ENCODE data around the gene ABHD5. TPM values are rescaled to one million over a fixed set of nuclear protein-coding genes. Genes with fewer than 3 reads are reported as not detected.

The ABHD5 gene
- total and polyA plus RNA-seq, 2 of the 8 experiments (the other 6 are each of a cell fraction or from before 2014, with no cell fraction given), result 10.5 to 16.4 TPM

DNA sequence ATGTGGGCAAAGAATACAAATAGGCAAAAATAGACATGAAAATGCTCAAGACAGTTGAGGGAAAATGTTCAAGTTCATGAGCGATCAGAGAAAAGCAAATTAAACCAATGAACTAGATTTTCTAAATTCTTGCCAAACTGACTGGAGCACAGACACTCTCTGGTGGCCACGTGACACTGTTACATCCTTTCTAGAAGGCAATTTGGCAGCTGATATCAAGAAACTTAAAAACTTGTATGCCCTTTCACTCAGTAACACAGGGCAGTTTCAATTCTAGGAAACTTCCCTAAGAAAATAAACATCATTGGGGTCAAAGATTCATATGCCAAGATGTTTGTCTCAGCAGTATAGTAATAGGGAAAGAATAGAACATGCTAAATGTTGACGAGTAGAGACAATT, 52.2 kb downstream of the ABHD5 start:
- no peak overlapping the region for H2AFZ ChIP-seq (ENCODE audit: low read length)
- no peaks in the 10 kb centered on the region for H3K4me1 ChIP-seq (replicated peaks in 1 of 4; ENCODE audit: control insufficient read depth in 3 of 4, insufficient read depth in 4 of 4, low read length in 3 of 4)
- no peak overlapping the region for H3K4me3 ChIP-seq (ENCODE audit: extremely low read depth in 1 of 4, insufficient read depth in 2 of 4, low read depth in 3 of 4, low read length in 4 of 4)
- DNase-seq (ENCODE audit: low read depth in 1 of 2, low spot score in 2 of 2) (no peak), FAIRE-seq (peak; percentile 58)
- no peaks in the 10 kb centered on the region; a peak in 2 of 7 replicates for H3K27me3 ChIP-seq (replicated peaks in 1 of 4; ENCODE audit: control insufficient read depth in 3 of 4, extremely low read depth in 1 of 4, insufficient read depth in 3 of 4, low read length in 3 of 4)
- ChIA-PET CTCF (ENCODE audit: partially characterized antibody) (interaction anchor here (0.9 to 1.8 kb wide), 6 partner anchors 13 to 240 kb away, joined by 3 to 6 read pairs (median 4); no protein-coding TSS in a partner anchor), POLR2A (ENCODE audit: partially characterized antibody) (no interaction called here)
- H3K14ac ChIP-seq (ENCODE audit: insufficient read length), result no peak overlapping the region
- no peak overlapping the region for H2BK5ac ChIP-seq (ENCODE audit: low read depth, low read length)
- H4K8ac ChIP-seq (ENCODE audit: extremely low read depth, insufficient read depth, low read length), result no peak overlapping the region
- H4K91ac ChIP-seq (replicated peaks; ENCODE audit: insufficient read length, low read length), result no peak overlapping the region
- no peaks in the 10 kb centered on the region for H3K23me2 ChIP-seq (ENCODE audit: low read depth, low read length)
- TF ChIP-seq, protein P1, sequence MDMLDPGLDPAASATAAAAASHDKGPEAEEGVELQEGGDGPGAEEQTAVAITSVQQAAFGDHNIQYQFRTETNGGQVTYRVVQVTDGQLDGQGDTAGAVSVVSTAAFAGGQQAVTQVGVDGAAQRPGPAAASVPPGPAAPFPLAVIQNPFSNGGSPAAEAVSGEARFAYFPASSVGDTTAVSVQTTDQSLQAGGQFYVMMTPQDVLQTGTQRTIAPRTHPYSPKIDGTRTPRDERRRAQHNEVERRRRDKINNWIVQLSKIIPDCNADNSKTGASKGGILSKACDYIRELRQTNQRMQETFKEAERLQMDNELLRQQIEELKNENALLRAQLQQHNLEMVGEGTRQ (IDR thresholded peaks at IDR 0.05; ENCODE audit: low read length), result no peak
- TF ChIP-seq POLR2A (IDR thresholded peaks at IDR 0.05; ENCODE audit: control extremely low read depth in 1 of 2, low read depth in 2 of 2, low read length in 2 of 2) (no peak), NANOG (IDR thresholded peaks at IDR 0.05; ENCODE audit: insufficient read depth, low read depth, low read length, poor library complexity, severe bottlenecking) (no peak), RAD21 (IDR thresholded peaks at IDR 0.05 in 1 of 2, conservative IDR thresholded peaks at IDR 0.05 in 1 of 2; ENCODE audit: low read depth in 2 of 2, low read length in 2 of 2) (peak; percentile 64 to 70)
- TF ChIP-seq, protein P2, sequence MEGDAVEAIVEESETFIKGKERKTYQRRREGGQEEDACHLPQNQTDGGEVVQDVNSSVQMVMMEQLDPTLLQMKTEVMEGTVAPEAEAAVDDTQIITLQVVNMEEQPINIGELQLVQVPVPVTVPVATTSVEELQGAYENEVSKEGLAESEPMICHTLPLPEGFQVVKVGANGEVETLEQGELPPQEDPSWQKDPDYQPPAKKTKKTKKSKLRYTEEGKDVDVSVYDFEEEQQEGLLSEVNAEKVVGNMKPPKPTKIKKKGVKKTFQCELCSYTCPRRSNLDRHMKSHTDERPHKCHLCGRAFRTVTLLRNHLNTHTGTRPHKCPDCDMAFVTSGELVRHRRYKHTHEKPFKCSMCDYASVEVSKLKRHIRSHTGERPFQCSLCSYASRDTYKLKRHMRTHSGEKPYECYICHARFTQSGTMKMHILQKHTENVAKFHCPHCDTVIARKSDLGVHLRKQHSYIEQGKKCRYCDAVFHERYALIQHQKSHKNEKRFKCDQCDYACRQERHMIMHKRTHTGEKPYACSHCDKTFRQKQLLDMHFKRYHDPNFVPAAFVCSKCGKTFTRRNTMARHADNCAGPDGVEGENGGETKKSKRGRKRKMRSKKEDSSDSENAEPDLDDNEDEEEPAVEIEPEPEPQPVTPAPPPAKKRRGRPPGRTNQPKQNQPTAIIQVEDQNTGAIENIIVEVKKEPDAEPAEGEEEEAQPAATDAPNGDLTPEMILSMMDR (IDR thresholded peaks at IDR 0.05; ENCODE audit: control extremely low read depth in 1 of 3, insufficient read depth in 1 of 3, low read depth in 1 of 3, low read length in 3 of 3), result peak in 2 of 3 experiments; percentile 37 to 48; a peak in 2 of 4 replicates
- no peak overlapping the region for H3K56ac ChIP-seq (replicated peaks; ENCODE audit: insufficient read length, low read depth, low read length)
- no peak overlapping the region for H3K9ac ChIP-seq (replicated peaks in 1 of 4; ENCODE audit: extremely low read depth in 1 of 4, low read depth in 3 of 4, low read length in 3 of 4)
- H2BK120ac ChIP-seq (replicated peaks; ENCODE audit: low read depth, low read length), result no peak overlapping the region
- no peaks in the 10 kb centered on the region for H4K20me1 ChIP-seq (replicated peaks in 1 of 2; ENCODE audit: control insufficient read depth in 1 of 2, insufficient read depth in 2 of 2, low read length in 2 of 2)
- no peak overlapping the region for H3K18ac ChIP-seq (ENCODE audit: extremely low read depth, low read length)
- H2AK5ac ChIP-seq (ENCODE audit: low read depth, low read length), result no peak overlapping the region
- H3K23ac ChIP-seq (ENCODE audit: insufficient read length), result no peak overlapping the region
- H4K5ac ChIP-seq (ENCODE audit: insufficient read length, low read depth, low read length), result no peak overlapping the region
- H3K9me3 ChIP-seq (ENCODE audit: insufficient read depth in 2 of 2, low read depth in 1 of 2, low read length in 1 of 2), result peaks cover 7 to 10% of the 10 kb centered on the region in 2 experiments; a peak in 3 of 4 replicates
- H2BK20ac ChIP-seq (ENCODE audit: low read length), result no peak overlapping the region
- H3K79me1 ChIP-seq (ENCODE audit: low read depth, low read length), result no peaks in the 10 kb centered on the region
- no peak overlapping the region for H3K4ac ChIP-seq (replicated peaks; ENCODE audit: insufficient read length, low read depth, low read length)
- no peak overlapping the region for H3K27ac ChIP-seq (ENCODE audit: low read depth, low read length)
- WGBS, 2 experiments (ENCODE audit: extremely low coverage in 1 of 2, insufficient coverage in 1 of 2, insufficient read length in 1 of 2, insufficient replicate concordance in 2 of 2, low coverage in 1 of 2, low lambda C conversion rate in 2 of 2, missing lambda C conversion rate in 1 of 2), result 83% methylated on average over 3 of the region's 3 CpGs; no CpG with 5 or more reads in 1 of the 2 experiments
- no peaks in the 10 kb centered on the region for H3K79me2 ChIP-seq (ENCODE audit: control insufficient read depth in 1 of 2, insufficient read depth in 2 of 2, low read length in 2 of 2)
- no peak overlapping the region for H2BK15ac ChIP-seq (ENCODE audit: low read length)
- no peak overlapping the region for H3K4me2 ChIP-seq (ENCODE audit: insufficient read depth in 1 of 2, low read depth in 2 of 2, low read length in 2 of 2)
- no peak overlapping the region for H2BK12ac ChIP-seq (ENCODE audit: low read depth, low read length)
- H3K36me3 ChIP-seq (ENCODE audit: control insufficient read depth in 2 of 4, insufficient read depth in 4 of 4, low read length in 3 of 4), result no peaks in the 10 kb centered on the region
